HG03439 (cell line): ENCODE results near the gene PDSS2.

Source experiments
- ATAC-seq: cut with Tn5 transposase; IDR thresholded peaks from one replicate; pipeline ENCODE4 v1.9.1; 2021; ENCODE audit warnings: mild to moderate bottlenecking, moderate library complexity; ENCODE audit not compliant: unreplicated experiment

PDSS2 gene

GRCh38 chr6:107103082-107103481 lies 356.3 kb downstream of the PDSS2 start:
- no peak for ATAC-seq
